Head of caudate nucleus (tissue), 42 donors: ENCODE measurements around the gene KBTBD2.
"Not testable (repeated sequence)": the region's sequence is repeated elsewhere in the genome, so short reads cannot be mapped to it uniquely, and the experiment has no call there.

Experiments
- DNase-seq, 42 donors: peaks; one replicate each; pipeline versions ENCODE4 v3.0.0 to v3.0.0-alpha.2; 2020 to 2021; ENCODE audit warnings: mixed read lengths in 7 of 42
- intact Hi-C: fragments of 100-400 bp; cut with DNase I; formaldehyde crosslinking; loops from one replicate; pipeline ENCODE4 v1.15.0; 2022

Gene KBTBD2

DNA sequence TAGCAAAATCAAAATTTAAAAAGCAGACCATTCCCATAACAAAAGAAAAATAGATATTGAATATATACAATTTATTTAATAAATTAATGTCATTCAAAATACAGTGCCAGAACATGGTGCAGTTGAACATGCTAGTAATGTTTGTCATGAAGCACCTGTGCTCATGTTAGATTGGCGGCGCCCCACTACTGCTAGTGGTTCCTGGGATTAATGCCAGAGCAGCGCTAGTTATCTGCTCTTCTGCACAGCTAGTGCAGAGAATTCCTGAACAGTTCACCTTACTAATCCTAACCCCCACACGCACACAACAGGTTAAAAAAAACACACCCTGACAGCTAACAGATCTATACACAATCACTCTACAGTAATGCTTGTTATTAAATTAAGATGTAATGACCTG, 23.4 kb downstream of the KBTBD2 start:
- DNase-seq: peak in 32 of 42 donors; percentile 11 to 75 (median 42)
- intact Hi-C loops: no loop called here

DNA sequence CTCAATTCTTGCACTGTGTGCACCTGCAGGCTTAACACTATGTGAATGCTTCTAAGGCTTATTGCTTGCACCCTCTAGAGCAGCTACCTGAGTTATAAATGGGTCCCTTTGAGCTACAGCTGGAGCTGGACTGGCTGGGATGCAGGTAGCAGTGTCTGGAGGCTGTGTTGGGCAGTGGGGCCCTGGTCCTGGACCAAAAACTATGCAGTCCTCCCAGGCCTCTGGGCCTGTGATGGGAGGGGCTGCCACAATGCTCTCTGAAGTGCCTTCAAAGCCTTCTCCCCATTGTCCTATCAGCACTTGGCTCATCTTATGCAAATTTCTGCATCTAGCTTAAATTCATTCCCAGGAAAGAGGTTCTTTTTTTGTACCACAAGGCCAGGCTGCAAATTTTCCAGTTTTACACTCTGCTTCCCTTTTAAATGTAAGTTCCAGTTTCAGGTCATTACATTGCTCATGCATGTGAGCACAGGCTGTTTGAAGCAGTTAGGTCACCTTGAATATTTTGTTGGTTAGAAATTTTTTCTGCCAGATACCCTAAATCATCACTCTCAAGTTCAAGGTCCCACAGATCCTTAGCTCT, 26.0 kb downstream of the KBTBD2 start:
- intact Hi-C loops: no loop called here

DNA sequence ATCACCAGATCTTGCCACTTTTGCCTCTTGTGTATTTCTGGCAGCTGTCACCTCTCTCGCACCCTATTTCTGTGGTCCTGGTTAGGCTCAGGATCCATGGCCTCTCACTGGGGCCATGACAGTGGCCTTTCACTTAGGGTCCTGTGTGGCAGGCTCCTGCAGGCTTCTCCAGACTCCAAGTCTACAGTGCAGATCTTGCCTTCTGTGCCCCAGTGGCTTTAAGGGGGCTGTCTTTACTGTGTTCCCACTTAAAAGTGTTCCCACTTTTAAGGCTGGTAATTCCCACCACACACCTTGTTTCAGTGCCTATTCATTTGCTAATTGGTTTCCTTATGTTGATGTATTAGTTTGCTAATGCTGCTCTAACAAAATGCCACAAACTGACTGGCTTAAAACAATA, 27.7 kb downstream of the KBTBD2 start:
- DNase-seq, intact Hi-C loops: not testable (repeated sequence)

More for the DNA sequence above, 26.0 kb downstream of the KBTBD2 start:
- no peak for DNase-seq

DNA sequence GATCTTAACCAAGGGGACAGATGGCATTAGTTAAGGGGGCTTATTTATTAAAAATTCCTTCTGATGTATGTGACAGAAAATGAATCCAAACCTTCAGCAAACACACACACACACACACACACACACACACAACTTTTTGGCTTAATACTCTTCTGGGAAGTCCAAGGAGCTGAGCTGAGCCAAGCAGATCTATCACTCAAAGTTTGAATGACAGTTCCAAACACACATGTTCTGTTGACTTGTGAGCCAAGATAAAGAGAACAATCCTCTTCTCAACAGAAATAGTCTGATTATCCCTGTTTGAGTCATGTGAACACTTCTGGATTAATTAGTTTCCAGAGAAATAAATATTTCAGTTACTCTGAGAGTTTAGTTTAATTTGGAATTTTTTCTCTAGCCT, 31.5 kb downstream of the KBTBD2 start:
- intact Hi-C loops: no loop called here
- no peak for DNase-seq

DNA sequence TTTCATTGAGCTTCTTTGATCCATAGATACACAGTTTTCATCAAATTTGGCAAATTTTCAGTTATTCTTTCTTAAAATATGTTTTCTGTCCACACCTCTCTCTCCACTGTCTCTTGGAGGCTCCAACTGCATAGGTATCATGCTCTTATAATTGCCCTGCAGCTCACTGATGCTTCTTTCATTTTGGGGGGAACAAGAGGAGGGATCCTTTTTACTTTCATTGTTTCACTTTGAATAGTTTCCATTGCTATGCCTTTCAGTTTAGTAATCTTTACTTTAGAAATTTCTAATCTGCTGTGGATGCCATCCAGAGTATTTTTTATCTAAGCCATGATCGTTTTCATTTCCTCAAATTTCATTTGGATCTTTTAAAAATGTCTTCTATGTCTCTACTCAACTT, 32.9 kb downstream of the KBTBD2 start:
- no peak for DNase-seq
- intact Hi-C loops: no loop called here

DNA sequence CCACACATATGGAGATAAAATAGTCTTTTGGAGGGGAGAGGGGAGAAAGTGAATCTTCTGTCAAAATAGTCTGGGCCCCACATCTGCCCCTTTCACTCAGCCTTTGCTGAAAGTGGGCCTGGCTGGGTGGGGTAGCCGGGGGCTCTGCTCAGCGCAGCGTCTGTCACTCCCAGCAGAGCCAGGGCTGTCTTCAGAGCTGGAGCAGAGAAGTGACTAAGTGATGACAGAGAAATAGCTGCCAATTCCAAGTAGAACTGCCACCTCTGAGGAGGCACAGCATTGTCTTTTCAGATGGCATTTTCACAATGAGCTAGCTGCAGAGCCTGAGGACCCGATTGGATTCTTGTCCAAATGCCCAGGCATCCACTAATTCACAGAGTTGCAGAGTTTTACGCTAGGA, 34.5 kb downstream of the KBTBD2 start:
- peak in 13 of 42 donors; percentile 11 to 50 (median 23) for DNase-seq
- intact Hi-C loops: not testable (repeated sequence)

DNA sequence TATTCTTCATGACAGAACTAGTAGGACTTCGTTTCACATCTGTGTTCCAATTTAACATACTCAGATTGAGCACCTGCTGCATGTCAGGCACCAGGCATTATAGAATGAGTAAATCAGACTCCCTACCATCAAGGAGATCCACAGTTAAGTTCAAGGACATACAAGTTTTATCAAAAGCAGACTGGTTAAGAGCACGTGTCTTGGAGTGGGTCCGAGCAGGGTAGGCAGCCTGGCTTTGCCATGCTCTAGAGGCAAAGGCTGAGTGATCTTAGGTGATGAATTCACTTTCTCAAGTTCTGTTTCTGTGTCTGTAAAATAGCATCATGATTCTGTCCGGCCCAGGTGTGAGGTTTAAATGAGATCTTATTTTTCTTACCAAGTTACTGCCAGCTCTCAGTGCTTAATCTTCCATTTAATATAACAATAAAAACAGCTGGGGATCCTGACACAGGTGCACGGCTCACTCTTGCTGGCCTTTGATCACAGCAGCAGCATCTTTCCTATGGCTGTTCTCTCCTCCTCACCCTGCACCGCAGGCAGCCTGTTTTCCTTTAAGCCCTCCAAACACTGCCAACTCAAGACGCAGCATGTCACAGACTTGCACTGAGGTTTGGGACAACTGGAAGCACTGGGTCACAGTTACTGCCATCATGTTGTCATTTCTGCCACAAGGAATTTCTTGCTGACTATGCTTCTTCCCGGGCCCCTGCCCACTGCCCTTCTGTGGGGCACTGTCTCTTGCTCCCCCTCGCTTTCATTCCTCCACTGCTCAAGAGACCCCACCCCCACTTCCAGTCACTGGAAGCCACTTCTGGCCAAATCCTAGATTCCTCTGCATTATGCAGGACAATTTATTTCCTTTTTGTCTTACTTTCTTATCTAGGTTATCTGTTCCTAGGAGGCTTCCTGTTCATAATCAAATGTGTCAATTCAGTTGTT, 35.5 kb downstream of the KBTBD2 start:
- intact Hi-C loops, DNase-seq: not testable (repeated sequence)

DNA sequence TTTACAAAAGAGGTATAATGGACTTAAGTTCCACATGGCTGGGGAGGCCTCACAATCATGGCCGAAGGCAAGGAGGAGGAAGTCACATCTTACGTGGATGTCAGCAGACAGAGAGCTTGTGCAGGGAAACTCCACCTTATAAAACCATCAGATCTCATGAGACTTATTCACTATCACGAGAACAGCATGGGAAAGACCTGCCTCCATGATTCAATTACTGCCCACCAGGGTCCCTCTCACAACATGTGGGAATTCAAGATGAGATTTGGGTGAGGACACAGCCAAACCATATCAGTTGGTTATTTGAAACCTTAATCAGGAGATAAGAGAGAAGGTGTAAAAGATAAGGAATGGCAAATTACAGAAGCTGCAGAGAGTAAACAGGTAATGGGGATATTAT, 40.9 kb downstream of the KBTBD2 start:
- intact Hi-C loops, DNase-seq: not testable (repeated sequence)

DNA sequence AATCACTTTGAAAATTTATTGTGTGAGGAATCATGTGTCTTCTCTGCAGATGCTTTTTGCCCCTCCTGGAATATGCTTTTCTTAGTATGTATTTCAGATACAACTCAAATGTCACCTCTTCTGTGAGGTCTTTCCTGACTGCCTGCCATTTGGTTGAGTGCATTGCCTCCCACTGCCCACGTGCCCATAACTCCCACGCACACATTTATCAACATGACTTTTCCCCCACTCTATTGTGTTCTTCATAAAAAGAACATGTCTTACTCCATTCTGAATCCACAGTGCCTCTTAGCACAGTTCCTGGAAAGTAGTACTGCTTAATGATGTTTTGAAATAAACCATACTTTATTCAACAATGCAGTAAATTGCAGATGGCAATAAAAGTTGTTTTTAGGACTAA, 42.9 kb downstream of the KBTBD2 start:
- DNase-seq, intact Hi-C loops: not testable (repeated sequence)

DNA sequence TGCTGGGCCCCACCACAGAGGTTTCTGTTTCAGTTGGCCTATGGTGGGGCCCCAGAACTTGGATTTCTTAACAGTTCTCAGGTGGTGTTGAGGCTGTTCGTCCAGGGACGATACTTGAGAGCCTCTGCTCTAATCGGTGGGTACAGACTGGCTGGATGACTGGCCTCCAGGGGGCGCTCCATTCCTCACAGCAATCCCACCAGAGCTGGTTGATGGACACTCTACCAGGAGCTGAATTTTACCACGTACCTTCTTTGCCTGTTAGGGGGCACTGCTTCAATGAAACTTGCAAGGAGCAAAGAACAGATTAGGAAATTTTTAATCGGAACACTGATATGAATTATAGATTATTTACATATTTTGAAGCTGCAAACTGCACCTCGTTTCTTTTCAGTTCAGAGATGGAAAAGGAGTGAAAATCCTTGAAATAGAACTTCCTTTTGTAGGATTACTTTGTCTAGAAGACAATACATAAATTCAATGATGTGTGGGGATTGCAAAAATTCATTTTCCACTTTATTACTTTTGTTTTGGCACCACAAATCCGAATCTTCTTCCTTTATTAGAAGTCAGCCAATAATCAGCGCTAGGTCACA, 44.8 kb downstream of the KBTBD2 start:
- intact Hi-C loops: no loop called here

DNA sequence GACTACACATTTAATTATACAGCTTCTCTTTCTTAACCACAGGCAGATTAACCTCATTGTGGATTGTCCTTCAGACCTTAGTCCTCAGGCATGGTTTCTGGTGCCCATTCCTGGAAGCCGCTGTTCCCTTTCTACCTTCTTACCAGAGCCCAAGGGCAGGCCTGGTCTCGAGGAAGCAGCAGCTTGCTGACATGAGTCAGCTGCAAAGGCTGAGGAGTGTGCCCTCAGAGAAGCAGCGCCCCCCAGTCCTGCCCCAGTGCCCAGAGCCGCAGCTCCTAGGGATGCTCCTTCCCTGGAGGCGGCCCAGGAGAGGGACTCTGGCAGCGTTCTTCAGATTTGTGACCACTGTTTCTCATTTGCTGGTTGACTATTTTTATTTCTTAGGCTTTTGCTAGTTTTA, 46.8 kb downstream of the KBTBD2 start:
- DNase-seq, intact Hi-C loops: not testable (repeated sequence)

More for the DNA sequence above, 44.8 kb downstream of the KBTBD2 start:
- peak; percentile 60 to 96 (median 88) for DNase-seq

DNA sequence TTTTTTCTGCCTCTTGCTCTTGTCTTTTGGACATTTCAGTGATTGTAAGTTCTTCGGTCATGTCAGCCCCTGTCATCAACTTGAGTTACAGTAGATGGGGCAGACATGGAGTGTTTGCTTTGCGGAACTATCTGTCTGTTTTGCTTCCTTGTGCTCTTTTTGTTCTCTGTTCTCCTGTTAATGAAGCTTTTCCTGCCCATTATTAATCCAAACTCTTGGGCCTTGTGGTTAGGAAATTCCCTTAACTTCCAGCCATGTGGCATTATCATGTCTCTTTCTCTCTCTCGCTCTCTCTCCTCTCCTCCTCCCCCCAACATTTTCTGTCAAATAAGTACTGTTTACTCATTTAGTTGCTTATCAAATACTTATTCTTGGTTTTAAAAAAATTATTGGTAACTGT, 47.8 kb downstream of the KBTBD2 start:
- intact Hi-C loops, DNase-seq: not testable (repeated sequence)

DNA sequence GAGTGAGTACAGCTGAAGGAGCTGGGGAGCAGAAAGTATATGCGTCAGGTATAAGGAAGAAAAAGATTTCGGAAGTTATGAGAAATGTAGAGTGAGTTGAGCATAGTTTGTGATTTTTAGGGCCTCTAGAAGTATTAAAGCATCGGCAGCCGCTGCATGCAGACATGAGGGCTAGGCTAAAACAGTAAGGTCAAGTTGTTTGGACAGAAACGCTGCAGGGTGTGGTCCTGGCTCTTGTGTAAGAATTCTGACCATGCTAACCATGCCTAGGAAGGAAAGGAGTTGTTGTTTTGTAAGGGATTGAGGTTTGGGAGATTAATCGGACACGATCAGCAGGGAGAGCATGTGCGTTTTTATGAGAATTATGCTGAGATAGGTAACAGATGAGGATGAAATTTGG, 51.7 kb downstream of the KBTBD2 start:
- intact Hi-C loops, DNase-seq: not testable (repeated sequence)

DNA sequence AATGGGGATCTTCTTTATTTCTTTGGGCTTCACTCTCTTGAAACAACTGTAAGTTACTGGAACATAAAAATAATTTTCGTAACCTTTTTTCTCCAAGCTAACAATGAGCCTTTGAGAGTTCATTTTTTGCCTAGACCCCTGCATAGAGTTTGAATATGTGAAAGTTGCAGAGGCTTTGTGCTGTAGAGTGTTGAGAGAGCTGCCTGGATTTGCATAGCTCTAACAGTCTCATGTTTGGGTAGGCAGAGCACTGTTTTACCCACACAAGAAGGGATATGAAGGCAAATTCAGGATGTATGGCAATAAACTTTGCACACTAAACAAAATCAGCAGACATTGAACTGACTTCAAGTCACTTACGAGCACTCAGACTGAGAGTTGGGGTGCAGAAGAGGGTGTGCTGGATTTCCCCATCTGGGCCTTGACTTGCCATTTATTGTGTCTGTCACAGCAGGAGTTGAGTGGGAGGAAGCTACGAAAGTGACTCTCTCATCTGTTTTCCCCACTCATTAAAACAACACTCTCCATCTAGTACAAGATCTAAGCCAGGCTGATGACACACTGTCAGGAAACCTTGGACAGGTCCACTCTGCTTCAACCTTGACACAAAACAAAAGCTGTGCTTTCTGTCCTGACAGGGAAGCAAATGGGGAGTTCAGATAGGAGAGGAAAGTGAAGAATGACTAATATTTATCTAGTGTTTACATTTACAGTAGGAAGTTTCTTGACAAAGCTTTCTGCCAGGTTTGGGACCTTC, 62.4 kb downstream of the KBTBD2 start:
- DNase-seq, intact Hi-C loops: not testable (repeated sequence)
